ENCODE measurements around the gene OR5AS1.

DNA sequence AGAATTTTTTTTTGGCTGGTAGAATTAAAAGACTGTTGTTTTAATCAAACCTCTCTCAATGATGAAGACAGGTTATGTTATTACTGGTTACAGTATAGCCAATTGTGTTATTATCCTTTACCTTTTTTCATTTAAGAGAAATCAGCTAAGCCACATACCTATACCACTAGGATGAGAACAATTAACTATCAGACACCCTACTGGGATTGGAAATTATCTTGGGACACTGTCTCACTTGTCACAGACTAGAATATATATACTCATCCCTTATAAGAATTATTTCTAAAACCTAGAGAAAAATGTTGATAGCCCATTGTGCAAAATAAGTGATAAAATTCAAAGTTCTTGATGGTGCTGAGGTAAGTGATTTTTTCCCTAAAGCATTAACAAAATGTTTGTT lies at the start of gene OR5AS1:
- no peak for TF ChIP-seq CTCF (IDR thresholded peaks at IDR 0.05; ENCODE audit: insufficient read depth, low read length, poor library complexity, severe bottlenecking)
- no peak for TF ChIP-seq EZH2phosphoT487 (conservative IDR thresholded peaks at IDR 0.05; ENCODE audit: low read length)
